Transverse colon (tissue), 4 donors: ENCODE data around the gene FSTL3. TPM values are rescaled to one million over a fixed set of nuclear protein-coding genes. Genes with fewer than 3 reads are reported as not detected.

ENCODE experiments used
- DNase-seq: peaks from one replicate; pipeline ENCODE4 v3.0.0-alpha.2; 2019
- H3K27ac ChIP-seq, 4 donors: fragments of 200-600 bp; sonication (generic); 2 replicates each; pipeline ENCODE4 v1.5.1; 2016 to 2018; ENCODE audit warnings: inconsistent platforms in 4 of 4
- H3K27me3 ChIP-seq: fragments of 200-600 bp; sonication (generic); 2 replicates; pipeline ENCODE4 v1.5.1; 2017; ENCODE audit warnings: inconsistent platforms
- H3K36me3 ChIP-seq, 4 donors: fragments of 200-600 bp; sonication (generic); 2 replicates each; pipeline ENCODE4 v1.5.1; 2017 to 2019; ENCODE audit warnings: inconsistent platforms in 4 of 4
- H3K4me1 ChIP-seq, 4 donors: fragments of 200-600 bp; sonication (generic); 2 replicates each; pipeline ENCODE4 v1.5.1; 2017 to 2020; ENCODE audit warnings: inconsistent platforms in 4 of 4
- H3K4me3 ChIP-seq, 4 donors: fragments of 200-600 bp; sonication (generic); 1 replicate in 1 of 4; 2 replicates in 3 of 4; pipeline versions ENCODE4 v1.5.1 to v1.6.1; 2017 to 2019; ENCODE audit warnings: inconsistent platforms in 4 of 4
- H3K9me3 ChIP-seq, 2 donors: fragments of 200-600 bp; sonication (generic); 2 replicates each; pipeline ENCODE4 v1.5.1; 2017 to 2019; ENCODE audit warnings: inconsistent platforms in 2 of 2
- EP300 ChIP-seq: sonication (generic); formaldehyde crosslinking; IDR thresholded peaks from one replicate; pipeline ENCODE4 v1.6.1; 2017; ENCODE audit warnings: antibody characterized with exemption, low read depth
- POLR2A ChIP-seq: fragments of 450-650 bp; IDR thresholded peaks from one replicate; pipeline ENCODE4 v1.6.1; 2016; ENCODE audit warnings: antibody characterized with exemption, mild to moderate bottlenecking, moderate library complexity
- POLR2AphosphoS5 ChIP-seq, 3 donors: sonication (generic); formaldehyde crosslinking; IDR thresholded peaks; one replicate each; pipeline ENCODE4 v1.6.1; 2016; ENCODE audit warnings: antibody characterized with exemption in 3 of 3
- WGBS, 2 donors: methylation state at CpG; one replicate each; pipeline ENCODE4 v1.1.5; 2018; ENCODE audit warnings: low coverage in 1 of 2; 5-methylcytosine and 5-hydroxymethylcytosine counted together
- in situ Hi-C, 4 donors: fragments of 200-750 bp; cut with MboI; loops; one replicate each; pipeline versions ENCODE4 v1.15.0 to v1.15.1; 2017; ENCODE audit warnings: low sequenced_read_pairs in 3 of 4, low pct_ligation_motif_present in 1 of 4, low pct_unique_long_range_greater_than_20kb in 1 of 4
- intact Hi-C: fragments of 100-400 bp; cut with DNase I; formaldehyde crosslinking; loops from one replicate; pipeline ENCODE4 v1.15.1; 2023; ENCODE audit warnings: low total_unique reads
- total RNA-seq, 4 donors: library from RNA; depleted of rRNA; stranded (reverse); fragments of >200 nt; gene quantifications; one replicate each; pipeline ENCODE4 v1.1.0, GENCODE V29; 2016
- TF ChIP-seq, protein P1 (sequence below), 5 experiments: fragments of 200-600 bp in 3 of 5; fragments of 450-650 bp in 2 of 5; sonication (generic) in 3 of 5; IDR thresholded peaks; 1 replicate in 2 of 5; 2 replicates in 3 of 5; pipeline ENCODE4 v1.5.1; 2016 to 2017; ENCODE audit warnings: antibody characterized with exemption in 5 of 5, inconsistent platforms in 3 of 5, mild to moderate bottlenecking in 2 of 5, moderate library complexity in 1 of 5

Gene FSTL3
- total RNA-seq, 4 donors from 2014 or later, result 14.1 to 37.9 (median 31.2) TPM

DNA sequence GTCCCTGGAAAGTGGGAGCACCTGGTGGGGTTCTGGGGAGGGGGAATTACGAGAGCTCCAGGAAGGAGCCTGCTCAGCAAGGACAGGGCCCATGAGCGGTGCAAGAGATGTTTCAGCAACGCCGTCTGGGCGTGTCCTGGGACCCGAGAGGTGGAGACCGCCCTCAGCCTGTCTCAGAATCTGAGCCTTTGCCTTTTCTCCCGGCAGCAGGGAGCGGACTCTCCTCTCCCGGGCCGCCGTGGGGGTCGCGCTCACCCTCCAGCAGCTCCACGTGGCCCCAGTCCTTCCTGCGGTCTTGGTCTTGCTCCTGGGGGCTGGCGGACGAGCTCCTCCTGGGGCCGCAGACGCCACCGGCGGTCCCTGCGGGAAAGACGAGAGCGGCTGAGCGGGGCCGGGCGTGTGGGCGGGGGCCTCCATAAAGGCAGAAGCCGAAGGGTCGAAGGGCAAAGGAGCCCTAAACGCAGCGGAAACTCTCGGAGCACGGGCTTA is 43.6 kb upstream of the FSTL3 start:
- Histone ChIP-seq H3K4me1 (peaks cover 17 to 25% (median 21%) of the 10 kb centered on the region in 4 donors), H3K9me3 (no peaks in the 10 kb centered on the region), H3K4me3 (peak overlapping the region; percentile 93 to 100 (median 96)), H3K27me3 (no peaks in the 10 kb centered on the region), H3K27ac (peak overlapping the region; percentile 88 to 95 (median 90)), H3K36me3 (peaks cover 0 to 13% (median 6%) of the 10 kb centered on the region in 4 donors)
- DNase-seq, result peak; percentile 78
- WGBS, 2 donors, result 2% methylated on average over 35 of the region's 35 CpGs; no CpG with 5 or more reads in 1 of the 2 donors
- peak; percentile 8 for TF ChIP-seq POLR2A
- TF ChIP-seq, protein P1, sequence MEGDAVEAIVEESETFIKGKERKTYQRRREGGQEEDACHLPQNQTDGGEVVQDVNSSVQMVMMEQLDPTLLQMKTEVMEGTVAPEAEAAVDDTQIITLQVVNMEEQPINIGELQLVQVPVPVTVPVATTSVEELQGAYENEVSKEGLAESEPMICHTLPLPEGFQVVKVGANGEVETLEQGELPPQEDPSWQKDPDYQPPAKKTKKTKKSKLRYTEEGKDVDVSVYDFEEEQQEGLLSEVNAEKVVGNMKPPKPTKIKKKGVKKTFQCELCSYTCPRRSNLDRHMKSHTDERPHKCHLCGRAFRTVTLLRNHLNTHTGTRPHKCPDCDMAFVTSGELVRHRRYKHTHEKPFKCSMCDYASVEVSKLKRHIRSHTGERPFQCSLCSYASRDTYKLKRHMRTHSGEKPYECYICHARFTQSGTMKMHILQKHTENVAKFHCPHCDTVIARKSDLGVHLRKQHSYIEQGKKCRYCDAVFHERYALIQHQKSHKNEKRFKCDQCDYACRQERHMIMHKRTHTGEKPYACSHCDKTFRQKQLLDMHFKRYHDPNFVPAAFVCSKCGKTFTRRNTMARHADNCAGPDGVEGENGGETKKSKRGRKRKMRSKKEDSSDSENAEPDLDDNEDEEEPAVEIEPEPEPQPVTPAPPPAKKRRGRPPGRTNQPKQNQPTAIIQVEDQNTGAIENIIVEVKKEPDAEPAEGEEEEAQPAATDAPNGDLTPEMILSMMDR (IDR thresholded peaks at IDR 0.05), result no peak
- in situ Hi-C loops, result no loop called here
- intact Hi-C loops, result no loop called here

GRCh38 chr19:633068-633785 is 43.0 kb upstream of the FSTL3 start, which contains the start of gene POLRMT:
POLRMT (minus strand) TSS chr19:633537; CDS start chr19:633512, 25 bp downstream.
- Histone ChIP-seq H3K27me3 (no peaks in the 10 kb centered on the region), H3K4me1 (peaks cover 17 to 25% (median 21%) of the 10 kb centered on the region in 4 donors), H3K27ac (peak within 1 kb of the TSS; percentile 88 to 95 (median 90)), H3K4me3 (peak within 1 kb of the TSS; percentile 93 to 100 (median 96)), H3K36me3 (peaks cover 0 to 13% (median 6%) of the 10 kb centered on the region in 4 donors), H3K9me3 (no peaks in the 10 kb centered on the region)
- in situ Hi-C loops (no loop called here), intact Hi-C loops (no loop called here)
- WGBS, 2 donors, result 0% methylated on average over 10 to 43 of the region's 67 CpGs
- TF ChIP-seq EP300 (no peak), POLR2A (no peak), POLR2AphosphoS5 (IDR thresholded peaks at IDR 0.05) (peak in 2 of 3 donors; percentile 51 to 72)
- TF ChIP-seq, protein P1 (IDR thresholded peaks at IDR 0.05), result peak in 1 of 5 experiments; percentile 13
- peak; percentile 98 for DNase-seq

DNA sequence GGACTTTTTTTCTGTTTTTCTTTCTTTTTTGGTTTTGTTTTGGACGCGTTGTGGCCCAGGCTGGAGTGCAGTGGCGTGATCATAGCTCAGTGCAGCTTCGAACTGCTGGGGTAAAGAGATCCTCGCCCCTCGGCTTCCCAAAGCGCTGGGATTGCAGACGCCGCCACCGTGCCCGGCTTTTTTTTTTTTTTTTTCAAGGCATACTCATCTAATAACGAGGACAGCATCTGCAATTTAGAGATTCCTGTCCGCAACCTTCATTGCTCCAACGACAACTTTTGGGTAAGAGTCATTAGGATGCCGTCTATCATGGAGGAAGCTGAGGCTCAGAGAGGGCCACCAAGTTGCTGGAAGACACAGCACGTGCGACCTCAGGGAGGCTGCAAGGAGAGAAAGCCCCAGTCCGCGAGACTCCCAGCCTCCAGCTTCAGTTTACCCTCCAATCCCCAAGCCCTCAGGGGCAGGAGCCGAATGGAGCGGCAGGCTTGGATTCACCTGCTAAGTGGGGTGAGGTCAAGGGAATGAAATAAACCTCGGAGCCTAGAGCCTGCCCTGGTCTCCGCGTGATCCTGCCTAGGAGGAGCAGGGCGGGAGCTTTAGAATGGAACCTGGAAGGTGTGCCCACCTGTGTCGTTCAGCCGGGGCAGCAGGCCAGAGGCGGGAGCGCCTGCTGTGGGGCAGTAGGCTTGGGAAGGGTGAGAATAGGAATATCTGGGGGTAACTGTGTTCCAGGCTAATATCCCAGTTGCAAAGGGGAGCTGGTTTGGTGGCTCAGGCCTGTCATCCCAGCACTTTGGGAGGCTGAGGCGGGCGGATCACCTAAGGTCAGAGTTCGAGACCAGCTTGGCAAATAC is 42.2 kb upstream of the FSTL3 start:
- peak overlapping the region; percentile 6 to 100 (median 93) for H3K4me3 ChIP-seq
- H3K27ac ChIP-seq, result peak overlapping the region; percentile 88 to 95 (median 90)
- TF ChIP-seq POLR2AphosphoS5 (IDR thresholded peaks at IDR 0.05) (no peak), EP300 (no peak), POLR2A (no peak)
- TF ChIP-seq, protein P1 (IDR thresholded peaks at IDR 0.05), result no peak
- intact Hi-C loops, result no loop called here
- H3K4me1 ChIP-seq, result peaks cover 21 to 27% (median 25%) of the 10 kb centered on the region in 4 donors
- H3K36me3 ChIP-seq, result peaks cover 0 to 6% (median 3%) of the 10 kb centered on the region in 4 donors
- H3K9me3 ChIP-seq, result no peaks in the 10 kb centered on the region
- no peak for DNase-seq
- in situ Hi-C loops, result no loop called here
- H3K27me3 ChIP-seq, result no peaks in the 10 kb centered on the region
- WGBS, 2 donors, result 0 to 22% methylated on average over 11 to 32 of the region's 32 CpGs
